Testis (tissue), 2 donors: Measurements from ENCODE around the gene WFDC1.

Experiments
- POLR2A ChIP-seq: fragments of 450-650 bp; IDR thresholded peaks from one replicate; pipeline ENCODE4 v1.6.1; 2017; ENCODE audit warnings: antibody characterized with exemption, mild to moderate bottlenecking, moderate library complexity
- TF ChIP-seq, protein P1 (sequence below), 3 experiments: fragments of 450-650 bp in 2 of 3; fragments of 200-600 bp in 1 of 3; sonication (generic) in 1 of 3; IDR thresholded peaks; one replicate each; pipeline ENCODE4 v1.5.1; 2016 to 2019; ENCODE audit warnings: antibody characterized with exemption in 3 of 3, mild to moderate bottlenecking in 2 of 3, moderate library complexity in 1 of 3

DNA sequence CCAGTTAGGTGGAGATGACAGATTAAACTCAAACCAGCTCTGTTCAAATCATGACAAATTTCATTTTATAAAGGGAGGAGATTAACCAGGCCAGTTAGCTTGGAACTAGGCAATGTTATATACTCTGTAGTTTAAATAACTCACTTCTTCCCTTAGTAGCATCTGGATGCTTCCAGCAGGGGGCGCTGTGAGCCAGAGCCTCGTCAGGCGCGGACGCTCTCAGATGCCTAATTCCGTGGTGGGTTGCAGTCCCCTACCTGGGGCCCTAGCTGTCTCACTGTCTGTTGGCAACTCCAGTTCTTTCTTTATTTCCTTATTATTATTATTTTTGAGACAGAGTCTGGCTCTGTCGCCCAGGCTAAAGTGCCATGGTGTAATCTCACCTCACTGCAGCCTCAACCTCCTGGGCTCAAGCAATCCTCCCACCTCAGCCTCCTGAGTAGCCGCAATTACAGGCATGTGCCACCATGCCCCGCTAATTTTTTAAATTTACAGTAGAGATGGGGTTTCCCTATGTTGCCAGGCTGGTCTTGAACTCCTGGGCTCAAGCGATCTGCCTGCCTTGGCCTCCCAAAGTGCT is 17.3 kb upstream of the WFDC1 start:
- TF ChIP-seq, protein P1, sequence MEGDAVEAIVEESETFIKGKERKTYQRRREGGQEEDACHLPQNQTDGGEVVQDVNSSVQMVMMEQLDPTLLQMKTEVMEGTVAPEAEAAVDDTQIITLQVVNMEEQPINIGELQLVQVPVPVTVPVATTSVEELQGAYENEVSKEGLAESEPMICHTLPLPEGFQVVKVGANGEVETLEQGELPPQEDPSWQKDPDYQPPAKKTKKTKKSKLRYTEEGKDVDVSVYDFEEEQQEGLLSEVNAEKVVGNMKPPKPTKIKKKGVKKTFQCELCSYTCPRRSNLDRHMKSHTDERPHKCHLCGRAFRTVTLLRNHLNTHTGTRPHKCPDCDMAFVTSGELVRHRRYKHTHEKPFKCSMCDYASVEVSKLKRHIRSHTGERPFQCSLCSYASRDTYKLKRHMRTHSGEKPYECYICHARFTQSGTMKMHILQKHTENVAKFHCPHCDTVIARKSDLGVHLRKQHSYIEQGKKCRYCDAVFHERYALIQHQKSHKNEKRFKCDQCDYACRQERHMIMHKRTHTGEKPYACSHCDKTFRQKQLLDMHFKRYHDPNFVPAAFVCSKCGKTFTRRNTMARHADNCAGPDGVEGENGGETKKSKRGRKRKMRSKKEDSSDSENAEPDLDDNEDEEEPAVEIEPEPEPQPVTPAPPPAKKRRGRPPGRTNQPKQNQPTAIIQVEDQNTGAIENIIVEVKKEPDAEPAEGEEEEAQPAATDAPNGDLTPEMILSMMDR (IDR thresholded peaks at IDR 0.05) = peak; percentile 77 to 89 (median 77)
- TF ChIP-seq POLR2A = no peak
